HG02938 (cell line): ENCODE measurements around the gene METTL2B.
"Not testable (repeated sequence)": the region's sequence is repeated elsewhere in the genome, so short reads cannot be mapped to it uniquely, and the experiment has no call there.

Source experiments
- ATAC-seq: cut with Tn5 transposase; IDR thresholded peaks from one replicate; pipeline ENCODE4 v1.9.1; 2021; ENCODE audit warnings: mild to moderate bottlenecking, moderate library complexity; ENCODE audit not compliant: unreplicated experiment

Gene METTL2B

GRCh38 chr7:128454808-128455542 is 21.6 kb upstream of the METTL2B start:
- no peak for ATAC-seq

DNA sequence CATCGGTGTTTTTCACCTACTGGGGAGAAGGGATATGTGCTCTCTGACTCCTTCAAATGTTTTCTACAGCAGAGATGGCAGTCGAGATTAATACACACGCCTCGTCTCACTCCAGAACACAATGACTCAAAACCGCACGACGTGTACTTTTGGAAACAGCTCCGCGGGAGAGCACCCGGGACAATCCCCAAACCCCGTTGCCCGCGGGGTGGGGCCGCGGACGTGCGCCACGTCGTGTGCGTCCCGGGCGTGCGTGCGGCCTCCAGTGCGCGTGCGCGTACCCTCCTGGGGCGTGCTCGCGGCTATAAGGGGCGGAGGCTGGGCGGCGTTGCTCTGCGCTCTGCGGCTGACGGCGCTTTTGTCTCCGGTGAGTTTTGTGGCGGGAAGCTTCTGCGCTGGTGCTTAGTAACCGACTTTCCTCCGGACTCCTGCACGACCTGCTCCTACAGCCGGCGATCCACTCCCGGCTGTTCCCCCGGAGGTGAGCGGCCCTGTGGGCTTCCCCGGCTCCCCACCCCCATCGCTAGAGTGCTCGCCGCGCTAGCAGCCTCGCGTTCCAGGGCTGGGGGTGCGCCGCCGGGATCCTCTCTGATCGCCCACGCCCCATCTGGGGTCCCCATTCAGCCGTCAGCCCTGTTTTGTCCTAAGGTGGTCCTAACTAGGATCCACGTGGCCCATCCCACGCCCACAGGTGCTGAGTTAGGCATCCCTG is 20.8 kb upstream of the METTL2B start, which contains the start of gene HILPDA:
HILPDA (plus strand) TSS at position 336 of the 712 bp plus-strand sequence. CDS start 1,391 bp downstream, outside the sequence.
- ATAC-seq: peak; percentile 77

GRCh38 chr7:128456255-128456725 is 20.3 kb upstream of the METTL2B start:
- ATAC-seq: peak; percentile 16

DNA sequence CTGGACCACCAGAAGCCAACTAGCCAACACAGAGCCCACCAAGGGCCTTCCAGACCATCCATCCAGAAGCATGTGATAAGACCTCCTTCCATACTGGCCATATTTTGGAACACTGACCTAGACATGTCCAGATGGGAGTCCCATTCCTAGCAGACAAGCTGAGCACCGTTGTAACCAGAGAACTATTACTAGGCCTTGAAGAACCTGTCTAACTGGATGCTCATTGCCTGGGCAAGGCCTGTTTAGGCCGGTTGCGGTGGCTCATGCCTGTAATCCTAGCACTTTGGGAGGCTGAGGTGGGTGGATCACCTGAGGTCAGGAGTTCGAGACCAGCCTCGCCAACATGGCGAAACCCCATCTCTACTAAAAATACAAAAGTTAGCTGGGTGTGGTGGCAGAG is 19.2 kb upstream of the METTL2B start:
- ATAC-seq: not testable (repeated sequence)

- peak; percentile 30 for ATAC-seq
These were observed 17.6 kb upstream of the METTL2B start for GRCh38 chr7:128458956-128459355.

- ATAC-seq: peak; percentile 26
These were observed 17.1 kb upstream of the METTL2B start for GRCh38 chr7:128459394-128459878.

- ATAC-seq: no peak
These were observed 14.1 kb upstream of the METTL2B start for GRCh38 chr7:128462460-128462859.

GRCh38 chr7:128463345-128463744 is 13.2 kb upstream of the METTL2B start:
- ATAC-seq: not testable (repeated sequence)

- not testable (repeated sequence) for ATAC-seq
These were observed 12.6 kb upstream of the METTL2B start for GRCh38 chr7:128463933-128464332.

DNA sequence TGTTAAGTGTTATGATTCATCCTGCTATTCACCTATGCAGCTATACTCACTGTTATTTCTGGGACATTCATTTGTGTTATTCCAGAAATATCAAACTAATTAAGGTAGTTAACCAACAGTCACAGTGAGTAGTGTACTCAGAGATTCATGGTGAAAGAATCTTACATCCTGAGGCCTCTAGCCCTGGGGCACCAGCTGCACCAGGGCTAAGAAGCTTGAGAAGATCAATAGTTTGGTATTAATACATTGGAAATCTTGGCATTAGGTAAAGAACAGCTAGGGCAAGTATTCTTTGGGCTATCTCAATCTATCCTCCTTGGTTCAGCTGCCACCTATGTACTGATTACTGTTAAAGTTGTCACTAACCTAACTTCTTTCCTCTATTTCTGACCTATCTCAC is 9.7 kb upstream of the METTL2B start:
- not testable (repeated sequence) for ATAC-seq

DNA sequence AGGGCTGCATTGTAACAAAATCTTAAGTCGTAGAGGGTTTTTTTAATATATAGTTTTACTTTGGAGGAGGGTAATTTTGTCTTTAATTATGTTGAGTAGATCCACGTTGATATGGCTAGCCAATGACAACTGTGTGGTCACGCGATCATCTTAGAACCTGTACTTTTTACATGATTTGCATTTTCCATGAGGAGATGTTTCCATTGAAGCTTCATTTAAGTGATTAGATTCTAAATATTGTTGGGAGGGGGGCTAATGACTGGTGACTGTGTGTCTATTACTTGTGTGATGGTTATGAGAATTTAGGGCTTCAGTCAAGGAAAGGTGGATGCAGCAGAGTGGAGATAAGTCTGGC is 765 bp downstream of the METTL2B start:
- ATAC-seq: not testable (repeated sequence)

- not testable (repeated sequence) for ATAC-seq
These were observed 2.5 kb downstream of the METTL2B start for GRCh38 chr7:128479082-128479481.

- not testable (repeated sequence) for ATAC-seq
These were observed 11.6 kb downstream of the METTL2B start for GRCh38 chr7:128488134-128488533.

GRCh38 chr7:128497405-128497804 is 20.9 kb downstream of the METTL2B start:
- ATAC-seq: no peak

GRCh38 chr7:128505416-128505815 is 28.9 kb downstream of the METTL2B start:
- not testable (repeated sequence) for ATAC-seq

DNA sequence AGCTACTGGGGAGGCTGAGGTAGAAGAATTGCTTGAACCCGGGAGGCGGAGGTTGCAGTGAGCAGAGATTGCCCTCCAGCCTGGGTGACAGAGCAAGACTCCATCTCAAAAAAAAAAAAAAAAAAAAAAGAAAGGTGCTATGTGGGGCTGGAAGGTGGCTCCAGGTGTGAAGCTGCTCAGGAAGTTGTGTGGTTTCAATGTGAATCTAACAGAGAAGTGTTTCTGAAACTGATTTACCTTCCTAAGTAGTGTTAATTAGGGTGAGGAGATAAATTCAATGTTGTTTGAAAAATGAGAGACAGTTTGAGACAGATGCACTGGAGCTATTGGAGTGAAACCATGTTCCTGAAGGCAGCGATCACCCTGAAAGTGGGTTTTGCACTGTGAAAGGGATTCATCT is 30.3 kb downstream of the METTL2B start:
- peak; percentile 44 for ATAC-seq

GRCh38 chr7:128507321-128507993 is 30.9 kb downstream of the METTL2B start:
- peak; percentile 28 for ATAC-seq

GRCh38 chr7:128511692-128512091 is 35.1 kb downstream of the METTL2B start:
- not testable (repeated sequence) for ATAC-seq

DNA sequence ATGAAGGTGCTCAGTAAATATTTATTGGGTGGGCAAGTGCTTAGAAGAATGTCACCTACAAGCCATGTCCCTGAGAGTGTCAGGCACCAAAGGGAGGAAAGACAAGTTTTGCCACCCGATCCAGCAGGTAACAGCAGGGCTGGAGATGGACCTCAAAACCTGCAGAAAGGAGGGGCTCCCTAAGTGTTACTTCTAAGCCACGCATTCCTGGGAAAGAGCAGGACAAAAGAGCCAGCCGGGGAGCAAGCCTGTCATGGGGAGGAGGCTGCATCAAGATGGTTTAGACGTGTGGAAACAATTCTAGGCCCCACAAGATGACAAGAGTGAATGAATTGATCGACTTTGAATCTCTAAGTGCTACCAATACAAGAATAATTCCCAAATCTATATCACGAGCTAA is 38.7 kb downstream of the METTL2B start:
- ATAC-seq: not testable (repeated sequence)

DNA sequence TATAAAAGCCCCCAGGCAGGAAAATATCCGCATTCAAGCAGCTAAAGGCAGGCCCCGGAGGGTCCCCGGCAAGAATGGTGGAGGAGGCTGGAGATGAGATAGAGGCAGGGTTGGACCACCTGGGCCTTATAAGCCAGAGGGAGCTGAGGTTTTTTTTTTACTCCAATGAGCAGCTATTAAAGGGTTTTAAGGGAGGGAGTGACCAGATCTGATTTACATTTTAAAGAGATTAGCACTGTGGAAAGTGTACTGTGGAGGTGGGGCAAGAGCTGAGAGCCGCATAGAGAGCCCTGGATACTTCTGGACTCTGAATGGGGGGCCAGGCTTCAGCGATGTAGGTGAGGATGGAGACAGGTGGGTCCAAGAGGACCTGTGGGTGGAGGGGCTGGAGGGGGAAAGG is 40.5 kb downstream of the METTL2B start:
- ATAC-seq: not testable (repeated sequence)

DNA sequence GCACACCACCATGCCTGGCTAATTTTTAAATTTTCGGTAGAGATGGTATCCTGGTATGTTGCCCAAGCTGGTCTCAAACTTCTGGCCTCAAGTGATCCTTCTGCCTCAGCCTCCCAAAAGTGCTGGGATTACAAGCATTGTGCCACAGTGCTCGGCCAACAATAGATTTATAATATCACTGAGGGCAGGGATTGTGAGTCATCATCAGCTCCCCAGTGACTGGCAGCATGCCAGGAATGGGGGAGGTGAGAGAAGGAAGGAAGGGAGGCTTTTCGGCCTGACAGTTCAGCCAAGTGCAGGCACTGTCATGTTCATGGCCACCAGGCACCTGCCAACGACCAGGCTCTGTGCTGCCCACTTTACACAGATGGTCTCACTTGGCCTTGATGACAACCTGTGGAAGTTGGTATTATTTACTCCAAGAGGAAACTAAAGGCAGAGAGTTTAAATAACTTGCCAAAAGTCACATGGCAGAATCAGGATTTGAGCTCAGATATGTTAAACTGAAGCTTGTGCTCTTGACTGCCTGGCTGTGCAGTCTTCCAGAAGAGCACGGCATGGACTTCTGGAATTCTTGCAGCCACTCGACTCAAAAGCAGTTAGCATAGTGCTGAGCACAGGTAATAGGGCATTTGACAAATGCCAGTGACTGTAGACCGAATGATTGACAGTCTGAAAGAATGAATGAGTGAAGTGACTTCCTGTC is 46.8 kb downstream of the METTL2B start:
- ATAC-seq: not testable (repeated sequence)
